Fibroblast of lung (primary cell): Measurements from ENCODE around the gene HMBS. TPM values are rescaled to one million over a fixed set of nuclear protein-coding genes. Genes with fewer than 3 reads are reported as not detected.

Experiments used
- DNase-seq, 2 donors: peaks; one replicate each; pipeline versions ENCODE4 v3.0.0 to v3.0.0-alpha.2; 2010; ENCODE audit warnings: low read depth in 2 of 2
- H2AFZ ChIP-seq: 2 replicates; pipeline ENCODE4 v1.5.1; 2012; ENCODE audit warnings: low read length, control low read depth, inconsistent platforms
- H3K27ac ChIP-seq: 2 replicates; pipeline ENCODE4 v1.5.1; 2011; ENCODE audit warnings: low read length, control low read depth; ENCODE audit not compliant: insufficient read depth
- H3K27me3 ChIP-seq: 2 replicates; pipeline ENCODE4 v1.5.1; 2011; ENCODE audit warnings: mild to moderate bottlenecking, low read length; ENCODE audit not compliant: control insufficient read depth, insufficient read depth
- H3K36me3 ChIP-seq: 2 replicates; pipeline ENCODE4 v1.5.1; 2011; ENCODE audit warnings: low read length; ENCODE audit not compliant: control insufficient read depth, insufficient read depth
- H3K4me1 ChIP-seq: 2 replicates; pipeline ENCODE4 v1.5.1; 2011; ENCODE audit warnings: low read length; ENCODE audit not compliant: control insufficient read depth, insufficient read depth; ENCODE audit errors: extremely low read depth
- H3K4me2 ChIP-seq: 2 replicates; pipeline ENCODE4 v1.5.1; 2011; ENCODE audit warnings: low read length, control low read depth; ENCODE audit not compliant: insufficient read depth; ENCODE audit errors: extremely low read depth
- H3K4me3 ChIP-seq, 4 experiments: fragments of 200-600 bp in 1 of 4; sonication (generic) in 1 of 4; replicated peaks in 1 of 4; 2 replicates each; pipeline ENCODE4 v1.5.1; 2011 to 2016; ENCODE audit warnings: low read length in 4 of 4, low read depth in 3 of 4, mild to moderate bottlenecking in 3 of 4, control low read depth in 2 of 4, inconsistent platforms in 1 of 4, mixed read lengths in 1 of 4; ENCODE audit not compliant: insufficient read depth in 1 of 4; ENCODE audit errors: control extremely low read depth in 1 of 4
- H3K79me2 ChIP-seq: 2 replicates; pipeline ENCODE4 v1.5.1; 2012; ENCODE audit warnings: mild to moderate bottlenecking, low read length, inconsistent platforms; ENCODE audit not compliant: control insufficient read depth, insufficient read depth
- H3K9ac ChIP-seq: 2 replicates; pipeline ENCODE4 v1.5.1; 2011; ENCODE audit warnings: mild to moderate bottlenecking, low read length, control low read depth; ENCODE audit not compliant: insufficient read depth
- H3K9me3 ChIP-seq: 2 replicates; pipeline ENCODE4 v1.5.1; 2012; ENCODE audit warnings: low read depth, low read length; ENCODE audit not compliant: control insufficient read depth, insufficient read depth
- H4K20me1 ChIP-seq: 2 replicates; pipeline ENCODE4 v1.5.1; 2011; ENCODE audit warnings: low read length; ENCODE audit not compliant: control insufficient read depth, insufficient read depth; ENCODE audit errors: extremely low read depth
- EZH2 ChIP-seq: IDR thresholded peaks from 2 replicates; pipeline ENCODE4 v1.5.1; 2012; ENCODE audit warnings: low read length, control low read depth, mild to moderate bottlenecking; ENCODE audit errors: missing control alignments
- polyA plus RNA-seq, 2 donors: library from polyadenylated mRNA; depleted of rRNA in 1 of 2; stranded (reverse) in 1 of 2; unstranded in 1 of 2; fragments of >200 nt; gene quantifications; 2 replicates each; pipeline ENCODE4 v1.2.1, GENCODE V29; 2011 to 2012; ENCODE audit warnings: missing spikeins in 1 of 2
- total RNA-seq: library from RNA; depleted of rRNA; stranded (reverse); fragments of >200 nt; gene quantifications from 2 replicates; pipeline ENCODE4 v1.2.1, GENCODE V29; 2014
- TF ChIP-seq, protein P1 (sequence below), 2 donors: IDR thresholded peaks in 1 of 2; conservative IDR thresholded peaks in 1 of 2; 1 replicate in 1 of 2; 2 replicates in 1 of 2; pipeline ENCODE4 v1.5.1; 2011 to 2012; ENCODE audit warnings: low read length in 2 of 2, control low read depth in 1 of 2, inconsistent platforms in 1 of 2, low read depth in 1 of 2, mild to moderate bottlenecking in 1 of 2

HMBS gene
- total and polyA plus RNA-seq, 2 donors (not counting 1 experiment from before 2014, with no cell fraction given), result 9.4 to 23.8 TPM

DNA sequence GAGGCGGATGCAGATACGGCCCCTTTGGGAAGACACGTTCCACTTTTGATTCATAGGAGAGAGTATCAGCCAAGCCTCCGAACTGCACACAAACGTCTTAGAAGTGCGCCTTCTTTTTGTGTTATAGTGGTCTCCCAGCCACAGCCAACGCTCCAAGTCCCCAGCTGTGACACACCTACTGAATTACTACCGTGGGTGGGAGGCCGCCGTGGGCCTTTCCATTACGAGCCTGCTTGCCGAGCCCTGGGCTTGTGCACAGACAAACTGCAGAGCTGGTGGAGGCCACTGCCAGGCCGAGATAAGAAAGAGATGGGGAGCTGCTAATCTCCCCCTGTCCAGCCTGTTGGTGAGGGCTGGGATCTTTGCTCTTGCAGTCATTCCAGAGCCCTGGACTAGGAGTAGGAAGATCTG lies 761 bp downstream of the HMBS start:
- H3K9me3 ChIP-seq, result no peaks in the 10 kb centered on the region
- peaks cover 13% of the 10 kb centered on the region for H3K79me2 ChIP-seq
- H3K36me3 ChIP-seq, result peaks cover 13% of the 10 kb centered on the region
- DNase-seq, result peak in 1 of 2 donors; percentile 30
- peak overlapping the region; percentile 94 for H2AFZ ChIP-seq
- no peaks in the 10 kb centered on the region for H3K27me3 ChIP-seq
- peak overlapping the region; percentile 89 for H3K4me2 ChIP-seq
- H3K4me1 ChIP-seq, result peaks cover 4% of the 10 kb centered on the region
- H3K4me3 ChIP-seq, result peak overlapping the region; percentile 81 to 98 (median 90)
- TF ChIP-seq EZH2, result no peak
- TF ChIP-seq, protein P1, sequence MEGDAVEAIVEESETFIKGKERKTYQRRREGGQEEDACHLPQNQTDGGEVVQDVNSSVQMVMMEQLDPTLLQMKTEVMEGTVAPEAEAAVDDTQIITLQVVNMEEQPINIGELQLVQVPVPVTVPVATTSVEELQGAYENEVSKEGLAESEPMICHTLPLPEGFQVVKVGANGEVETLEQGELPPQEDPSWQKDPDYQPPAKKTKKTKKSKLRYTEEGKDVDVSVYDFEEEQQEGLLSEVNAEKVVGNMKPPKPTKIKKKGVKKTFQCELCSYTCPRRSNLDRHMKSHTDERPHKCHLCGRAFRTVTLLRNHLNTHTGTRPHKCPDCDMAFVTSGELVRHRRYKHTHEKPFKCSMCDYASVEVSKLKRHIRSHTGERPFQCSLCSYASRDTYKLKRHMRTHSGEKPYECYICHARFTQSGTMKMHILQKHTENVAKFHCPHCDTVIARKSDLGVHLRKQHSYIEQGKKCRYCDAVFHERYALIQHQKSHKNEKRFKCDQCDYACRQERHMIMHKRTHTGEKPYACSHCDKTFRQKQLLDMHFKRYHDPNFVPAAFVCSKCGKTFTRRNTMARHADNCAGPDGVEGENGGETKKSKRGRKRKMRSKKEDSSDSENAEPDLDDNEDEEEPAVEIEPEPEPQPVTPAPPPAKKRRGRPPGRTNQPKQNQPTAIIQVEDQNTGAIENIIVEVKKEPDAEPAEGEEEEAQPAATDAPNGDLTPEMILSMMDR (conservative IDR thresholded peaks at IDR 0.05 in 1 of 2, IDR thresholded peaks at IDR 0.05 in 1 of 2; ENCODE audit: low read depth in 1 of 2, low read length in 2 of 2), result no peak
- H3K9ac ChIP-seq, result peak overlapping the region; percentile 96
- H3K27ac ChIP-seq, result peak overlapping the region; percentile 96
- no peaks in the 10 kb centered on the region for H4K20me1 ChIP-seq

DNA sequence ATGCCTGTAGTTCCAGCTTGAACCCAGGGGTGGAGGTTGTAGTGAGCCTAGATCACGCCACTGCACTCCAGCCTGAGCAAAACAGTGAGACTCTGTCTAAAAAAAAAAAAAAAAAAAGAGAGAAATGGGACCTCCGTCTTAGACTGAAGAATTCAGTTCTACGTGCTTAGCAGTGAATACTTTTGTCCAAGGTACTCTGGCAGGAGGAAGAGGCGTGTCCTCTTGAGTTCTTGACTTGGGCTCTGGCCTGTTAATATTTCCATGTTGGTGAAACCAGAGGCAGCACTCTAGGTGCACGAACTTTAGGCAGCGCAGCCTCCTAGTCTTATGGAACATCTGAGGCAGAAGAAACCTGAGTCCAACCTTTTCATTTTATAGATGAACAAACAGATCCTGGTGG lies 2.4 kb downstream of the HMBS start:
- no peak overlapping the region for H3K4me3 ChIP-seq
- H3K27me3 ChIP-seq, result no peaks in the 10 kb centered on the region
- H3K79me2 ChIP-seq, result peaks cover 15% of the 10 kb centered on the region
- H3K4me1 ChIP-seq, result peaks cover 6% of the 10 kb centered on the region
- DNase-seq, result no peak
- H2AFZ ChIP-seq, result no peak overlapping the region
- peaks cover 5% of the 10 kb centered on the region for H3K36me3 ChIP-seq
- H4K20me1 ChIP-seq, result no peaks in the 10 kb centered on the region
- TF ChIP-seq, protein P1 (conservative IDR thresholded peaks at IDR 0.05 in 1 of 2, IDR thresholded peaks at IDR 0.05 in 1 of 2; ENCODE audit: low read depth in 1 of 2, low read length in 2 of 2), result no peak
- no peak for TF ChIP-seq EZH2
- no peak overlapping the region for H3K4me2 ChIP-seq
- no peaks in the 10 kb centered on the region for H3K9me3 ChIP-seq
- no peak overlapping the region for H3K27ac ChIP-seq
- H3K9ac ChIP-seq, result no peak overlapping the region

DNA sequence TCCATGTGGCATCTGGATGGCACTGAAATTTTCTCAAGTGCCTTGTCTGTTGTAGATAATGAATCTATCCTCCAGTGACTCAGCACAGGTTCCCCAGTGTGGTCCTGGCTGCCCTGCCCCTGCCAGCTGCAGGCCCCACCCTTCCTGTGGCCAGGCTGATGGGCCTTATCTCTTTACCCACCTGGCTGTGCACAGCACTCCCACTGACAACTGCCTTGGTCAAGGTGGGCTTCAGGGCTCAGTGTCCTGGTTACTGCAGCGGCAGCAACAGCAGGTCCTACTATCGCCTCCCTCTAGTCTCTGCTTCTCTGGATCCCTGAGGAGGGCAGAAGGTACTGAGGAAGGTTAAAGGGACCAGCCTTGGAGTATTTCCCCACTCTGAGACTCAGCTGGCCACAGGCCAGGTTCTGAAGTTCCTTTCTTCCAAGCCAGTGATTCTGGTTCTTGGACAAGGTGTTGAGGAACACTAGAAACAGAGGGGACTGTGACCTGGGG lies 3.1 kb downstream of the HMBS start:
- DNase-seq, result no peak
- H3K79me2 ChIP-seq, result peaks cover 22% of the 10 kb centered on the region
- no peak overlapping the region for H3K9ac ChIP-seq
- H3K9me3 ChIP-seq, result no peaks in the 10 kb centered on the region
- no peaks in the 10 kb centered on the region for H4K20me1 ChIP-seq
- H3K4me3 ChIP-seq, result no peak overlapping the region
- H3K27me3 ChIP-seq, result no peaks in the 10 kb centered on the region
- no peak overlapping the region for H2AFZ ChIP-seq
- peaks cover 9% of the 10 kb centered on the region for H3K4me1 ChIP-seq
- peaks cover 10% of the 10 kb centered on the region for H3K36me3 ChIP-seq
- no peak for TF ChIP-seq EZH2
- TF ChIP-seq, protein P1 (conservative IDR thresholded peaks at IDR 0.05 in 1 of 2, IDR thresholded peaks at IDR 0.05 in 1 of 2; ENCODE audit: low read depth in 1 of 2, low read length in 2 of 2), result no peak
- no peak overlapping the region for H3K27ac ChIP-seq
- no peak overlapping the region for H3K4me2 ChIP-seq
